Measurements from ENCODE around the gene OR5K4. TPM values are rescaled to one million over a fixed set of nuclear protein-coding genes. Genes with fewer than 3 reads are reported as not detected.

The OR5K4 gene
- total RNA-seq, 4 donors from 2014 or later = not detected

DNA sequence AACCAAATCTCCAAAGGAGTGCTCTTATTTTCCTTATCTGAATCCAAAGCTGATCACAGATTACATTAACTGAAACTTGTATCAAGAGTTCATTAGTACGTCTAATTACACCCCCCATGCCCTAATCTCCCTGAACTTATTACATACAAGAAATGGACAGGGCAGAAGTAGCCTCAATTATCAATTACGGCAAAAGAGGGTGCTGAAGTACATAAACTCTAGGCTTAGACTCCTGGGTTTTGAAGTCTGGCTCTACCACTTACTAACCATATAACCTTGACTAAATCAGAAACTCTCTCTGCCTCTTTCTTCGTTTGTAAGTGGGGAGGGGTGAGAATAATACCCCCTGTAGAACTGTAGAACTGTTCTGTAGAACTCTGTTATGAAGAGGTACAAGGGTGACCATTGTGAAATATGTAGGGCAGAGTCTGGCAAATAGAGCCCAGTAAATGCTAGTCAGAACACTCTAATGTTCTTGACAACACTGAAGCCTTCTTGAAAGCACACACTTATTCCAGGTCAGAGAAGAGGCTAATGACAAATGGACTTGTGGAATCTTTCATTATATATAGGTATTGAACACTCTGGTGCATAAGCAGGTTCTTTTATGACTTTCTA lies 19.6 kb upstream of the OR5K4 start:
- no peak overlapping the region for H3K4me3 ChIP-seq
- intact Hi-C loops (cut with DNase I; ENCODE audit: low total_unique reads) = no loop called here
- no peaks in the 10 kb centered on the region for H3K27me3 ChIP-seq
- no peaks in the 10 kb centered on the region for H3K9me3 ChIP-seq
- H3K4me1 ChIP-seq = no peaks in the 10 kb centered on the region
- no peaks in the 10 kb centered on the region for H3K36me3 ChIP-seq
- TF ChIP-seq POLR2A (IDR thresholded peaks at IDR 0.05) = no peak
- TF ChIP-seq, protein P1, sequence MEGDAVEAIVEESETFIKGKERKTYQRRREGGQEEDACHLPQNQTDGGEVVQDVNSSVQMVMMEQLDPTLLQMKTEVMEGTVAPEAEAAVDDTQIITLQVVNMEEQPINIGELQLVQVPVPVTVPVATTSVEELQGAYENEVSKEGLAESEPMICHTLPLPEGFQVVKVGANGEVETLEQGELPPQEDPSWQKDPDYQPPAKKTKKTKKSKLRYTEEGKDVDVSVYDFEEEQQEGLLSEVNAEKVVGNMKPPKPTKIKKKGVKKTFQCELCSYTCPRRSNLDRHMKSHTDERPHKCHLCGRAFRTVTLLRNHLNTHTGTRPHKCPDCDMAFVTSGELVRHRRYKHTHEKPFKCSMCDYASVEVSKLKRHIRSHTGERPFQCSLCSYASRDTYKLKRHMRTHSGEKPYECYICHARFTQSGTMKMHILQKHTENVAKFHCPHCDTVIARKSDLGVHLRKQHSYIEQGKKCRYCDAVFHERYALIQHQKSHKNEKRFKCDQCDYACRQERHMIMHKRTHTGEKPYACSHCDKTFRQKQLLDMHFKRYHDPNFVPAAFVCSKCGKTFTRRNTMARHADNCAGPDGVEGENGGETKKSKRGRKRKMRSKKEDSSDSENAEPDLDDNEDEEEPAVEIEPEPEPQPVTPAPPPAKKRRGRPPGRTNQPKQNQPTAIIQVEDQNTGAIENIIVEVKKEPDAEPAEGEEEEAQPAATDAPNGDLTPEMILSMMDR (IDR thresholded peaks at IDR 0.05) = no peak
- no peak overlapping the region for H3K27ac ChIP-seq
- DNase-seq = no peak

GRCh38 chr3:98339031-98339430 lies 14.6 kb upstream of the OR5K4 start:
- Histone ChIP-seq H3K9me3 (no peaks in the 10 kb centered on the region), H3K27ac (no peak overlapping the region), H3K4me1 (no peaks in the 10 kb centered on the region), H3K4me3 (no peak overlapping the region), H3K36me3 (no peaks in the 10 kb centered on the region), H3K27me3 (no peaks in the 10 kb centered on the region)
- intact Hi-C loops (cut with DNase I; ENCODE audit: low total_unique reads) = no loop called here
- TF ChIP-seq, protein P1 (IDR thresholded peaks at IDR 0.05) = no peak
- no peak for TF ChIP-seq POLR2A (IDR thresholded peaks at IDR 0.05)
- DNase-seq = no peak

- Histone ChIP-seq H3K4me3 (no peak overlapping the region), H3K9me3 (no peaks in the 10 kb centered on the region), H3K27ac (no peak overlapping the region), H3K4me1 (no peaks in the 10 kb centered on the region), H3K27me3 (no peaks in the 10 kb centered on the region), H3K36me3 (no peaks in the 10 kb centered on the region)
- DNase-seq = no peak
- TF ChIP-seq, protein P1 (IDR thresholded peaks at IDR 0.05) = no peak
- TF ChIP-seq POLR2A (IDR thresholded peaks at IDR 0.05) = no peak
- intact Hi-C loops (cut with DNase I; ENCODE audit: low total_unique reads) = no loop called here
These were observed 11.9 kb upstream of the OR5K4 start for GRCh38 chr3:98341758-98342157.

DNA sequence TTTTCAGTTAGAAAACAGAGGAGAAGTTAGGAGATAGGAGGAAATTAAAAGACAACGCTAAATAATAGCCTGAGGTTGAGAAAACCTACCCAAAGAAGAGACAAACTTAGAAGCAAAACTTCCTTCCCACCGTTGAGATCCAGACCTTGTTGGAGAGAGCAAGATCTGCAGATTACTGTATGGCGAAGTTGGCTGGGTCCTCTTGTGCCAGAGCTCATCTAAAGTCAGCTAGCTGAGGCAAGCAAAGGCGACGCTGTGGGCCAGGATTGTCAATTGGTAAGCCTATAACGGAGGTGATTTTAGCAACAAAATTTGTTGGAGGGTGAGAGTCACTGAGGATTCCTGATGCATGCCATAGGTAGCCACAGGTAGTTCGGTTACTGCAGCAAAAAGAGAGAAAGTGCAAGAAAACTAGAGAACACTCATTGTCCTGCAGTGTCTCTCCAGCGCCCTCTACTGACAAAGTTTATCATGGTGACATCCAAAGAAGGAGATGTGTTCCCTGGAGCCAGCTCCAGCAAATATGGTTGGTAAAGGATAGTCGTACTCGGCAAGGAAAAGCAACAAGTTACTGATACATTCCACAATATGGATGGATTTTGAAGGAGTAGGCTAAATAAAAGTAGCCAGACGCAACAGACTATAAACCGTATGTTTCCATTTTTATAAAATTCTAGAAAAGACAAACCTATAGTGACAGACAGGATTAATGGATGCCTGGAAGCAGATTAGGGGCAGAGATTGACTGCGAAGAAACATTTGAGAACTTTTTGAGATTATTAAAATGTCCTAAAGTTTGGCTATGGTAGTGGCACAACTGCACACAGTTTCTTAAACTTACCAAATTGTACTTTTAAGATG lies 9.8 kb upstream of the OR5K4 start:
- Histone ChIP-seq H3K4me3 (no peak overlapping the region), H3K27ac (no peak overlapping the region), H3K36me3 (no peaks in the 10 kb centered on the region), H3K27me3 (no peaks in the 10 kb centered on the region), H3K9me3 (no peaks in the 10 kb centered on the region), H3K4me1 (no peaks in the 10 kb centered on the region)
- no peak for DNase-seq
- intact Hi-C loops (cut with DNase I; ENCODE audit: low total_unique reads) = no loop called here
- TF ChIP-seq POLR2A (IDR thresholded peaks at IDR 0.05) = no peak
- TF ChIP-seq, protein P1 (IDR thresholded peaks at IDR 0.05) = no peak

DNA sequence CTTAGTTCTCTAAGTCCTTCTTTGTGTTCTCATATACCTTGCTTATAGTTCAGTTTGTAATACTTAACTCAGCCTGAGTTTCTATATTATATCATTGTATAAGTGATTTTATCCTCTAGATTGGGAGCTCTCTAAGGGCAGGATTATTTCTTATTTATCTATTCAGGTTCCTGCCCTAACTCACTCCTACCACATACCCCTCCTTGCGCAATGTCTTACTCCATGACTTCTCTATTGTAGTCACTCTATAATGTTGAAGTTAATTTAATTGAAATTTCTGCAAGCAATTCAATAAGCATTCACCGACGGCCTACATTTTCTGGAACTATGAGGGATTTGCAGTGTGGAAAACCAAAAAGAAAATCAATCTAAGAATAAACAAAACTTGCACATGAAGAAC lies 3.6 kb upstream of the OR5K4 start:
- no peak for TF ChIP-seq POLR2A (IDR thresholded peaks at IDR 0.05)
- TF ChIP-seq, protein P1 (IDR thresholded peaks at IDR 0.05) = no peak
- no peak for DNase-seq
- H3K9me3 ChIP-seq = no peaks in the 10 kb centered on the region
- H3K4me1 ChIP-seq = no peaks in the 10 kb centered on the region
- H3K27ac ChIP-seq = no peak overlapping the region
- intact Hi-C loops (cut with DNase I; ENCODE audit: low total_unique reads) = no loop called here
- H3K27me3 ChIP-seq = no peaks in the 10 kb centered on the region
- no peaks in the 10 kb centered on the region for H3K36me3 ChIP-seq
- no peak overlapping the region for H3K4me3 ChIP-seq
